ENCODE data around the gene AKT3.
"Not testable (repeated sequence)": the region's sequence is repeated elsewhere in the genome, so short reads cannot be mapped to it uniquely, and the experiment has no call there.

AKT3 gene

DNA sequence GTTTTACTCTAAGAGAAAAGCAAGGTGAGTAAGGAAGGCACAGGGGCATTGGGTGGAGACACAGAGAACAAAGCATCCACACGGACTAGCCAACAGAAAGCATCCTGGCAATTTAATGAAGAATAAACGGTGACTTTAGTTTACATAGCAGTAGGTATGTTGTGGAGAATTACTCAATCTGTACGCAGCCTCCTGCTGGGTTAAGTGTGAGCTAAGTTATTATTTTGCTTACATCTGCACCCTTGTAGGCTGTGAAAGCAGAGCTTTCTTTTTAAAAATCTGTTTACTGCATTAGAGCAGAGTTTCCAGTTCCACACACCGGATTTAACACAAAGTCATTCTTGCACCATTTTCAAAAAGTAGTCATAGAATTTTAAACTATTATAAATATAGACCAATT, 144.5 kb downstream of the AKT3 start:
- DNase-seq (ENCODE audit: low read depth, low spot score): no peak

DNA sequence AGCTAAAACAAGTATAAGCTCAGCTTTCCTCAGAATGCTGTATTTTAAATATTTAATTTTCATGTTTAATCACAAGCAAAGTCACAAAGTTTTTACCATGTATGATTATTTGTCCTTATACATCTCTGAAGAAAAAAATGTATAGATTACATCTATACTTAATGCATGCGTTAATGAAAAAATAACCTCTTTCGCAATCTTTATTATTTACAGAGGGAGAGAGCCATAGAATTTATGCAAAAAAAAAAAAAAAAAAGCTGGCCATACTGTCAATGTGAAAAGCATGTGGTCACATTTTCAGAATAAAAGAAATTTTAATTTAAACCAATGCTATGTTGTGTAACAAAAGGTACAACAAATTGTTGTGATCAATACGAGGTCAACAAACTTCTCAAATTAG, 148.2 kb downstream of the AKT3 start:
- no peak for DNase-seq (ENCODE audit: low read depth, low spot score)

DNA sequence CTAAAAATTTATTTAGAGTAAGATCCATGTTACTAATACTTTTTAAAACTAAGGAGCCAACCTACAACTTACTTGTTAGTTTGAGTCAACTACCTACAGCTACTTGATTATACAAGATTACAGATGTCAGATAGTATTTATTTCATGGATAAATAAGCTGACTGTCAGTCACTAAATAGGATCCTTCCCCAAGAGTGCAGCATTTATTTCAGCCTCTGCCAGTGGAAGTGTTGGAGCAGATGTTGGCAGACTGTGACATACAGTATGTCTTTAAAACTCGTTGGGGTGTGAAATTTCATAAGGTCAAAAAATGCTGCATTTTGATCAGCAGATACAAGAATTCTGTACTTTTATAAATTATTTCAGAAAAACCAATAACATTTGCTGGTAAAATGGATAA, 156.2 kb downstream of the AKT3 start:
- no peak for DNase-seq (ENCODE audit: low read depth, low spot score)

DNA sequence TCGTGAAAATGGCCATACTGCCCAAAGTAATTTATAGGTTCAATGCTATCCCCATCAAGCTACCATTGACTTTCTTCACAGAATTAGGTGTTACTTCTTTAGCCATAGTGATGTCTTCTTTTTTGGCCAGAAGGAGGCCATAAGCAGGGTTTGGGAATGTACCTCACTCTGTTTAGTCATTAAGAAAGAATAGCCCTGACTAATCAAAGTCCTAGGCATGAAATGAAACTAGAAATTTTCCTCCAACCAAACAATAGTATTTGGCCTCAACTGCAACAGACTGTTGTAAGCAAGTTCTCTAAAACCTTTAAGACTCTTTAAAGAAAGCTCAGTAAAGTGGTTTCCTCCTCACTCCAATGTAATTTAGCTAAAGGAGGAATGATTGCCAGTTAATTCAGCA, 163.9 kb downstream of the AKT3 start:
- no peak for DNase-seq (ENCODE audit: low read depth, low spot score)

DNA sequence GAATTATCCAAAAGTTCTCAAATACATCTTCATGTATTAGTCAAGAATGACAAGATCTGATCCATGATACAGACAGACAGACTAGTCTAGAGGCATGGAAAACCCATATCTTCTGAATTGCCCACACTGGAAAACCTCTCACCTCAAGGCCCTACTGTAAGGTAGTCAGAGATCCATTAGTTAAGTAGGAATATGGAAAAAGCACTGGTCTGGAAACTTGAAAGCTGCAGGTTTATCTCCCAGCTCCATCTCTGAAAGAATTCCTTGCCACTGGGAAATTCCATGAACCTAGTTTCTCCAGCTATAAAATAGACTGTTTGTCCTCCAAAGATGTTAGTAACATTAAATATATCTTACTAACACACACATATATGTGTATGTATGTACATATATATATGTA, 169.2 kb downstream of the AKT3 start:
- no peak for DNase-seq (ENCODE audit: low read depth, low spot score)

DNA sequence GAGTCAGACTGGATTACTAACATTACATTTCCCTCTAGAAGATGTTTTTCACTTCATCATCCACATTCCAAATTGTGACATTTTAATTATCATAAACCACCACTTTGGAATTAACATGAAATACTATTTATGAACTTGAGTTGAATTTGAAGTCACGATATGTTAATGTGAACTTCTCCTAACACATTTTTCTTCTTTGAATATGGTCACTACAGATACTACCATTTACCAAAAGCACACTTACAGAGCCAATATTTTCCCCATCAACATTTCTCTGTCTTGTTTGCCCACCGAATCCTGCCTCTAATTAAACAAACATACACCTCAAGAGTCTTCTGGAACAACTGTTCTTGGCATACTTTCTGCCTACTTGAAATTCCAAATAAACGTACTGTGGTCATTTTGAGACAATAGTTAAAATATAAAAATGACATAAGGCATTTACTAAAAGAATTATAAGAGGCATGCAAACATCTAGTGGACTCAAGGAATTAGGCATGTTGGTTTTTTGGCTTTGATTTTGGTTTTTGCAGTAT, 177.4 kb downstream of the AKT3 start:
- DNase-seq (ENCODE audit: low read depth, low spot score): no peak

DNA sequence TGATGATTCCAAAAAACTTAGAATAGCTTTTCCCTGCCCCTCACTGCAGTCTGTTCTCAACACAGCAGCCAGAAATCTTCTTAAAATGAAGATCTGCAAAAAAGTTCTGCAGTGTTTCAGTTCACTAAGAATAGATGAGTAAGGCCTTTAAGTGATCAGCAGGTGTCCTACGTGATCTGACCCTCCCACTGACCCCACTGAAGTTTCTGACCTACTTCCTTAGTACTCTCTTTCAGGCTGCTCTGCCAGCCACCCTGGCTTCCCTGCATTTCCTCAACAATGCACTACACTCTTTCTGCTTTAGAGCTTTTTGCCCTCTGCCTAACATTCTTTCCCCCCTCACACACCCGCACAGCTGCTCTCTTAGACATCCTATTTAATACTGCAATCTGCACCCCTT, 182.5 kb downstream of the AKT3 start:
- no peak for DNase-seq (ENCODE audit: low read depth, low spot score)

DNA sequence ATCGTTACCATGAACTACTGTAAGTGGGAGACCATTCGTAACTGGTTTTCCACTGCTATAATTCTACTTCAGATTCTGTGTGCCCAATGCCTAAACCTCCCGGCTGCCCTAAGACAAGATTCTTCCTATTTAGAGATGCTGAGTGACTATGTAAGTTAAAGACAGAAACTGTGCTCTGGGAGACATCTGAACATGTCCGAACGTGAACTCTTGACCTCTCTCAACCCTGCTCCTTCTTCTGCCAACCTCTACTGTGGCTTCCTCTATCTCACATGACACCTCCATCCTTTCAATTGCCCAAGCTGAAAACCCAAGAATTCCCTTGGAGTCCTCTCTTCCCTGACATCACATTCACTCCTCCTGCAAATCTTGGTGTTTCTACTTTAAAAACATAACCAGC, 182.9 kb downstream of the AKT3 start:
- DNase-seq (ENCODE audit: low read depth, low spot score): no peak

DNA sequence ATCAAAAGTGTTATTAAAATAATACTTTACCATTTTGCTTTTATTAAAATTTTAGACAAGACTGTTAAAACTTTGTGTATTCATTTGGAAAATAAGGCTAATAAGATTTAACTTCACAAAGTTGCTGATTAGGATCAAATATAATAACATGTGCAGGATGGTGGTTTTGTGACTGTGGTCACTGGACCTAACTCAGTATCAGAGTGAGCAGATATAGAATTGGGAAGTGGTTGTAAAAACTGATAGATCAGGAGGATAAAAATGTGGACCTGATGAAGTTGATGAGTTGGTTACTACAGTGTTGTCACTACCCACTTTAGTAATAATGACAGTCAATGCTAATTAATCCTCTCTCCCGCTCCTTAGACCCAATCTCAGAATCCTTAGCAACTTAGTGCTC, 186.4 kb downstream of the AKT3 start:
- DNase-seq (ENCODE audit: low read depth, low spot score): no peak

DNA sequence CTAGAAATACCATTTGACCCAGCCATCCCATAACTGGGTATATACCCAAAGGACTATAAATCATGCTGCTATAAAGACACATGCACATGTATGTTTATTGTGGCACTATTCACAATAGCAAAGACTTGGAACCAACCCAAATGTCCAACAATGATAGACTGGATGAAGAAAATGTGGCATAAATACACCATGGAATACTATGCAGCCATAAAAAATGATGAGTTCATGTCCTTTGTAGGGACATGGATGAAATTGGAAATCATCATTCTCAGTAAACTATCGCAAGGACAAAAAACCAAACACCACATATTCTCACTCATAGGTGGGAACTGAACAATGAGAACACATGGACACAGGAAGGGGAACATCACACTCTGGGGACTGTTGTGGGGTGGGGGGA, 187.9 kb downstream of the AKT3 start:
- not testable (repeated sequence) for DNase-seq (ENCODE audit: low read depth, low spot score)

DNA sequence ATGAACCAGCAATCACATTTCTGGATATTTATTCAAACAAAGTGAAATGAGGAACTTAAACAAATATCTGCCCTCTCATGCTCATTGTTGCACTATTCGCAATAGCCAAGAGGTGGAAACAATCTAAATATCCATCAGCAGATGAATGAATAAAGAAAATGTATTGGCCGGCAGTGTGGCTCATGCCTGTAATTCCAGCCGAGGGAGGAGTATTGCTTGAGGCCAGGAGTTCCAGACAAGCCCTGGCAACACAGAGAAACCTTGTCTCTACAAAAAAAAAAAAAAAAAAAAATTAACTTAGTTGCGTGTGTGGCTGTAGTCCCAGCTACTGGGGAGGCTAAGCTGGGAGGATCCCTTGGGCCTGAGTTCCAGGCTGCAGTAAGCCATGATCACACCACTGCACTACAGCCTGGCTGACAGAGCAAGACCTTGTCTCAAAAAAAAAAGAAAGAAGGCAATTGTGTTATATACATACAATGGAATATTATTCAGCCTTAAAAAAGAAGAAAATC, 191.4 kb downstream of the AKT3 start:
- DNase-seq (ENCODE audit: low read depth, low spot score): no peak

DNA sequence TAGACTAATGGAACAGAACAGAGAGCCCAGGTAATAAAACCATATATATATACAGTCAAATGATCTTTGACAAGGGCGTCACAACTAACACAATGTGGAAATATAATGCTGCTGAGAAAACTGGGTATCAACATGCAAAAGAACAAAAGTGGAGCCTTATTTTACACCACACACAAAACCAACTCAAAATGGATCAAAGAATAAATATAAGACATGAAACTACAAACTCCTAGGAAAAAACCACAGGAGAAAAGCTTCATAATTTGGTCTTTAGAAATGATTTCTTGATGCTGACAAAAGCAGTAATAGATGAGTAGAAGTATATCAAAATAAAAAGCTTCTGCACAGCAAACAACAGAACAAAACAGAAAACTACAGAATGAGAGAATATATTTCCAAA, 192.2 kb downstream of the AKT3 start:
- DNase-seq (ENCODE audit: low read depth, low spot score): no peak

DNA sequence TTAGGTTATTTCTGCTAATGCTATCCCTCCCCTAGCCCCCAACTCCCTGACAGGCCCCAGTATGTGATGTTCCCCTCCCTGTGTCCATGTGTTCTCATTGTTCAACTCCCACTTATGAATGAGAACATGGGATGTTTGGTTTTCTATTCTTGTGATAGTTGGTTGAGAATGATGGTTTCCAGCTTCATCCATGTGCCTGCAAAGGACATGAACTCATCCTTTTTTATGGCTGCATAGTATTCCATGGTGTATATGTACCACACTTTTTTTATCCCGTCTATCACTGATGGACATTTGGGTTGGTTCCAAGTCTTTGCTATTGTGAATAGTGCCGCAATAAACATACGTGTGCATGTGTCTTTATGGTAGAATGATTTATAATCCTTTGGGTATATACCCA, 200.5 kb downstream of the AKT3 start:
- not testable (repeated sequence) for DNase-seq (ENCODE audit: low read depth, low spot score)

DNA sequence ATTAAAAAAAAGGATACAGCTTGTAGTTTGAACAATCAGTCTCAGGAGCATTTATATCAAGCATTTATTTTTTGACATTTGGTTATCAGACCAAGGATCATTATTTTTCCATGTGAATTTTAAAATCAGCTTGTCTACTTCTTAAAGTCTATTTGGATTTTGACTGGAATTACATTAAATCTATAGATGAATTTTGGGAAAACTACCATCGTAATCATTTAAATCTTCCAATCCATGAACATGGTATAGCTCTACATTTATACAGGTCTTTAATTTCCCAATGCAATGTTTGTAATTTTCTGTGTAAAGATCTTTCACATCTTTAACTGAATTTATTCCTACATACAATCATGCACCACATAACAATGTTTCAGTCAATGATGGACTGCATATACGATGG, 203.2 kb downstream of the AKT3 start:
- no peak for DNase-seq (ENCODE audit: low read depth, low spot score)

DNA sequence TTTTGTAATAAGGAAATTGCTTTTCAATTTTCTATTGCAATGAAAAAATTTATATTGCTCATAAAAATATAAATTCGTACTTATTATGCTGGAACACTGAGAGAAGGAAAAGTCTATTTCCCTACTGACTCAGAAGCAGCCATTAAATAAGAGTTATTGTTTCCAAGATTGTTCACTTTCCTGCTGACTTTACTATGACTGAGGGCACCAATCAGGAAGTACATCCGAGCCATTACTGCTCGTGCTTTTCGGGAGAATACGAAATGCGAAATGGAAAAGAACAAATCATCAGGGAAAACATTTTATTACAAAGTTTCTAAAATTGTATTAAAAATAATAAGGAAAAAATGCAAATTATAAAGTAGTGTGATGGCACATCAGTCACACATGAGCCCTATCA, 204.8 kb downstream of the AKT3 start:
- no peak for DNase-seq (ENCODE audit: low read depth, low spot score)

DNA sequence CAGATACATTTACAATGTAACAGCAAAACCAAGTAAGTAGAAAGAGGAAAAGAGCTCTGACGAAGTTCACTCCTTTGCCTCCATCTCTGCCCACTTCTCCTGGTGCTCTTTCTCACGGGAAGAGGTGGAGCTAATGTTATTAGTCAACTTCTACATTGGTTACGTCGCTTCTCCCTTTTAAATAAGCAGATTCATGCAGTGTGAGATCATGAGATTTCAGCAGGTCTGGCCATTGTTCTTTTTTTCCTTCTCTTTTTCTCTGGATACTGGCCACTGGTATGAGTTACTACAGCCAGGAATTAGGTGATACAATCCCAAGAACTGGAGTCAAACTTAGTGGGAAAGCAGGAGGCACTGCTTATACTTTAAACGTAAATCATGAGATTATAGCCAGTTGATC, 207.1 kb downstream of the AKT3 start:
- DNase-seq (ENCODE audit: low read depth, low spot score): no peak

DNA sequence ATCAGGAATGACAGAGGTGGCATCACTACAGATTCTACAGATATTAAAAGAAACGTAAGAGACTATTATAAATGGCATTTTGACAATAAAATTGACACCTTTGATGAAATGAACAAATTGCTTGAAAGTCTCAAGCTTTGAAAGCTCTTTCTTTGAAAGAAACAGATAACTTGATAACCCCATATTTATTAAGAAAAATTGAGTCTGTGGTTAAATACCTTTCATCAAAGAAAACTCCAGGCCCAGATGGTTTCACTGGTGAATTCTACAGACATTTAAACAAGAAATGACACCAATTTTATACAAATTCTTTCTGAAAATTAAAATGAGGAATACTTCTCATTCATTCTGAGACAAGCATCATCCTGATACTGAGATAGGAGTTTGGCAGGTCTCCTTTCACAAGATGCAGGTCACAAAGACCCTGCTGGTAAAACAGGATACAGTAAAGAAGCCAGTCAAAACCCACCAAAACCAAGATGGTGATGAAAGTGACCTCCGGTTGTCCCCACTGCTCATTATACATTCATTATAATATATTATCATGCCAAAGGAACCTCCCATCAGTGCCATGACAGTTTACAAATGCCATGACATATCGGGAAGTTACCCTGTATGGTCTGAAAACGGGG, 210.9 kb downstream of the AKT3 start:
- no peak for DNase-seq (ENCODE audit: low read depth, low spot score)

DNA sequence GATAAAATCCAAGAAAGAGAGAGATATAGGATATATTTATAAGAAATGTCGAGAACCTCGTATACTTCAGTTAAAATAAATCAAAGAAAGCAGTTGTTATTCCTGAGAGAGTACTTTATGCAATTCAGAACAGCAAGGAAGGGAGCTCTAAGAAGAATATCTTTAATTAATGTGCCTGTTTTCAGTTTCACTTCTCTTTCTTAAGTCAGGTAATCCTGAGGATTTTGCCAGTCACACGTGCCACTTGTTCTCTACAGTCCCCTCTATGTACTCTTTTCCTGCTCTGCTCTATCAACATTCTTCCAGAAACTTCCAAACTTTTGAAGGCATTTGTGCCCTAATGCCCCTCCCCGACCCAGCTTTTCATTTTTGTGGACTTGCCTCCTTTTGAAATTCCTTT, 211.9 kb downstream of the AKT3 start:
- no peak for DNase-seq (ENCODE audit: low read depth, low spot score)

DNA sequence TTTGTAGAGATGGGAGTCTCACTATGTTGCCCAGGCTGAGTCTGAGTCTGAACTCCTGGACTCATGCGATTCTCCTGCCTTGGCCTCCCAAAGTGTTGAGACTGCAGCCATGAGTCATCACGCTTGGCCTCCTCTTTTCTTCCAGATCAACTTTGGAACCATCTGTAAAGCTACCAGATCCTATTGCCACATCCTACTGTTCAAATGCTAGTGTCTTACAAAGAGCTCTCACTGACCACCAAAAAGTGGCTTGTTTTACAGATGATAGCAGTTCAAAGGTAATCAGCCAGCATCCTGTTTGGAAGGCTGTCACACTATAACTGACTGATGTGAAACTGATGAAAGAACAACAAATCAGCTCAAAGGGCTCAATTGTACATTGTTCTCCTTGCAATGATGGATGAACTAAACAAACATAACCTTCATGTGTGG, 221.6 kb downstream of the AKT3 start:
- DNase-seq (ENCODE audit: low read depth, low spot score): no peak

DNA sequence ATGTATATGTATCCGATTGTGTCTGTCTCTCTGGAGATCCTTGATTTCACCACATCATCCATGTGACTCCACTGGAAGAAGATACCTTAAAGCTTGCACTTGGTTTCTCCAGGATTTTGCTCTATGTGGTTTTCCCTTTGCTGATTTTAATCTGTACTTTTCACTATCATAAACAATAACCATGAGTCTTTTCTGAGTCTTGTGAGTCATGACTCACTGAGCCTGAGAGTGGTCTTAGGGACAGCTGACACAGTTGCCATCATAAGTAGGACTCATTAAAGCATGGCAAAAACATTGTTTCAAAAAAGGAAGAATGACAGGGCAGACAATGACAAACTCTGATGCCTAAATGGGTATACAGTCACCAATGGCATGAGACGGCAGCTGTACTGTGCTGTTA, 226.2 kb downstream of the AKT3 start:
- DNase-seq (ENCODE audit: low read depth, low spot score): no peak

DNA sequence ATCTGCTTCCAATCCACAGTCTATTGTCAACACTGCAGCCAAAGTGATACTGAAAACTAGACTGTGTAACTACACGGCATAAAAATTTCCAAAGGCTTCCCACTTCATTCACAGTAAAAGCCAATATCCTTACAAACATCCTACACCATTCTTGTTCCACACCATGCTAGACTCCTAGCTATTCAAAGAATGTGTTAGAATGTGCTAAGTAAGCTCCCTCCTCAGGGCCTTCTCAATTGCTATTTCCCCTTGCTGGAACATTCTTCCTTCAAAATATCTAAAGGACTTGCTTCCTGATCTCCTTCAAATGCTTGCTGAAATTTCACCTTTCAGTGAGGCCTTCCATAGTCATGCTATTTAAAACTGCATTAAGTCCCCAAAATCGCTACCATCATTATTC, 228.1 kb downstream of the AKT3 start:
- no peak for DNase-seq (ENCODE audit: low read depth, low spot score)

DNA sequence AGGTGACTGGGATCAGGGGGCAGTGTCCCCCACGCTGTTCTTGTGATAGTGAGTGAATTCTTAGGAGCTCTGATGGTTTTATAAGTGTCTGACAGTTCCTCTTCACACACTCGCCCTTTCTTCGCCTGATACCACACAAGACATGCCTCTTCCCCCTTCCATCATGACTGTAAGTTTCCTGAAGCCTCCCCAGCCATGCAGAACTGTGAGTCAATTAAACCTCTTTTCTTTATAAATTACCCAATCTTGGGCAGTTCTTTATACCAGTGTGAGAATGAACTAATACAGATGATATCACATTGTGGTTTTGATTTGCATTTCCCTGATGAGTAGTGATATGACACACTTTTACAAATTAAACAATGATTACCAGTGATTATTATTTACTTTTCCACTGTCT, 229.9 kb downstream of the AKT3 start:
- no peak for DNase-seq (ENCODE audit: low read depth, low spot score)

DNA sequence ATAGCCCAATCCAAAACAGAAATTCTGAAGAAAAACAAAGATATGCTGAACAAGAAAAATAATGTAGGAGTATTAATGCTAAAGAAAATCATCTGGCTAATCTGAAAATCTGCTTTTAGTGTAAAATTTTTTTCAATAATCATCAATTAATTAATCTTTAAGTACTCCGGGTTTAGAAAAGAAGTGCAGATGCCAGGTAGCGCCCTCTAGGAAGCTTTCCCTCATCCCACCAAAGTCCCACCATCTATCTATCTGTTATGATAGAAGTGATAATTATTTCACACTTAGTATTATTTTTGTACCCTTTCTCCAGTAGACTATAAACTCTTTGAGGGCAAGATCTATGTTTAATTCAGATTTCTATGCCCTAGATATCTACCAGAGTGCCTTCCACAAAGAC, 240.3 kb downstream of the AKT3 start:
- DNase-seq (ENCODE audit: low read depth, low spot score): no peak

DNA sequence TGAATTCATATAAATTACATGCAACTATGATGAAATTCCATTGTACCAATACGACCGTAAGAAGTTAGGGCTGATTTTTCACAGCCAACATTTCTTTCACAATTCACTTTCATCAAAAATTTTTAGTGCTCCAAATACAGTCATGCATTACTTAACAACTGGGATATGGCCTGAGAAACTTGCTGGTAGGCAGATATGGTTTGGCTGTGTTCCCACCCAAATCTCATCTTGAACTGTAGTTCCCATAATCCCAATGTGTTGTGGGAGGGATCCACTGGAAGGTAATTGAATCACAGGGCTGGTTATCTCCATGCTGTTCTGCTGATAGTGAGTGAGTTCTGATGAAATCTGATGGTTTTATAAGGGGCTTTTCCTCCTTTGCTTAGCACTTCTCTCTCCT, 244.4 kb downstream of the AKT3 start:
- no peak for DNase-seq (ENCODE audit: low read depth, low spot score)
